ENCODE data around the gene KRT13.

KRT13 gene

GRCh38 chr17:41510251-41511065 lies 5.0 kb upstream of the KRT13 start:
- no peaks in the 10 kb centered on the region for H3K36me3 ChIP-seq
- H3K4me3 ChIP-seq (ENCODE audit: low read depth in 1 of 2, low read length in 1 of 2): no peak overlapping the region
- no peaks in the 10 kb centered on the region for H3K27me3 ChIP-seq
- no peak overlapping the region for H3K27ac ChIP-seq
- peaks cover 17 to 34% of the 10 kb centered on the region in 2 experiments for H3K4me1 ChIP-seq (ENCODE audit: control insufficient read depth in 1 of 2, insufficient read depth in 1 of 2, low read depth in 1 of 2, low read length in 1 of 2)
- no peaks in the 10 kb centered on the region for H3K9me3 ChIP-seq
- no peak for TF ChIP-seq CTCF (IDR thresholded peaks at IDR 0.05)

- H3K9me3 ChIP-seq: no peaks in the 10 kb centered on the region
- H3K4me1 ChIP-seq (ENCODE audit: control insufficient read depth in 1 of 2, insufficient read depth in 1 of 2, low read depth in 1 of 2, low read length in 1 of 2): peaks cover 4 to 17% of the 10 kb centered on the region in 2 experiments
- H3K36me3 ChIP-seq: no peaks in the 10 kb centered on the region
- H3K27ac ChIP-seq: no peak overlapping the region
- H3K4me3 ChIP-seq (ENCODE audit: low read depth in 1 of 2, low read length in 1 of 2): no peak overlapping the region
- no peaks in the 10 kb centered on the region for H3K27me3 ChIP-seq
- TF ChIP-seq CTCF (IDR thresholded peaks at IDR 0.05): no peak
These were observed 2.0 kb upstream of the KRT13 start for GRCh38 chr17:41507315-41507880.

- H3K27me3 ChIP-seq: no peaks in the 10 kb centered on the region
- no peaks in the 10 kb centered on the region for H3K9me3 ChIP-seq
- no peak for TF ChIP-seq CTCF (IDR thresholded peaks at IDR 0.05)
- no peak overlapping the region for H3K4me3 ChIP-seq (ENCODE audit: low read depth in 1 of 2, low read length in 1 of 2)
- H3K4me1 ChIP-seq (ENCODE audit: control insufficient read depth in 1 of 2, insufficient read depth in 1 of 2, low read depth in 1 of 2, low read length in 1 of 2): peaks cover 8 to 19% of the 10 kb centered on the region in 2 experiments
- peak overlapping the region; percentile 31 for H3K27ac ChIP-seq
- no peaks in the 10 kb centered on the region for H3K36me3 ChIP-seq
These were observed 676 bp upstream of the KRT13 start for GRCh38 chr17:41505809-41506767.

GRCh38 chr17:41504246-41504977 lies 1.0 kb downstream of the KRT13 start:
- no peak for TF ChIP-seq CTCF (IDR thresholded peaks at IDR 0.05)
- Histone ChIP-seq H3K27ac (peak overlapping the region; percentile 8), H3K4me3 (ENCODE audit: low read depth in 1 of 2, low read length in 1 of 2) (no peak overlapping the region), H3K27me3 (no peaks in the 10 kb centered on the region), H3K36me3 (no peaks in the 10 kb centered on the region), H3K9me3 (no peaks in the 10 kb centered on the region), H3K4me1 (ENCODE audit: control insufficient read depth in 1 of 2, insufficient read depth in 1 of 2, low read depth in 1 of 2, low read length in 1 of 2) (peaks cover 24 to 27% of the 10 kb centered on the region in 2 experiments)

DNA sequence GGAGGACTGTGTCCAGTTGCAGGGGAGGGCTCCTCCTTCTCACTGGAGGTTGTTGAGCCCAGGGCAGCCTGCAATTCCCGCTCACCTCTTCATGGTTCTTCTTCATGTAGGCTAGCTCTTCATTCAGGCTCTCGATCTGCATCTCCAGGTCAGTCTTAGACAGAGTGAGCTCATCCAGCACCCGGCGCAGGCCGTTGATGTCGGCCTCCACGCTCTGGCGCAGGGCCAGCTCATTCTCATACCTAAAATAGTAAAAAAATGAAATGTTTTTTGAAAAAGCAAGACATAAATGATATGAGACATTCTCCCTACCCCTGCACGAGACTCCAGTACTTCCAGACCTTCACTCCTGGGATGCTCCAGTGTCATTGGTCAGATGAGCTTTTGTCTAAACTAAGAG lies 2.2 kb downstream of the KRT13 start:
- Histone ChIP-seq H3K4me3 (ENCODE audit: low read depth in 1 of 2, low read length in 1 of 2) (no peak overlapping the region), H3K4me1 (ENCODE audit: control insufficient read depth in 1 of 2, insufficient read depth in 1 of 2, low read depth in 1 of 2, low read length in 1 of 2) (peaks cover 37 to 40% of the 10 kb centered on the region in 2 experiments), H3K27me3 (no peaks in the 10 kb centered on the region), H3K36me3 (no peaks in the 10 kb centered on the region), H3K27ac (no peak overlapping the region), H3K9me3 (no peaks in the 10 kb centered on the region)
- no peak for TF ChIP-seq CTCF (IDR thresholded peaks at IDR 0.05)

Data from neutrophil (primary cell).